AG09319 (cell line): ENCODE results near the gene GALR2.
"Not testable (repeated sequence)": the region's sequence is repeated elsewhere in the genome, so short reads cannot be mapped to it uniquely, and the experiment has no call there.

Experiments
- DNase-seq: peaks from one replicate; pipeline ENCODE4 v3.0.0-alpha.2; 2010; ENCODE audit warnings: low read depth; ENCODE audit errors: extremely low read depth
- CTCF ChIP-seq: IDR thresholded peaks from 2 replicates; pipeline ENCODE4 v1.5.1; 2011; ENCODE audit warnings: low read depth, mild to moderate bottlenecking, inconsistent platforms, low read length, moderate library complexity

The GALR2 gene

DNA sequence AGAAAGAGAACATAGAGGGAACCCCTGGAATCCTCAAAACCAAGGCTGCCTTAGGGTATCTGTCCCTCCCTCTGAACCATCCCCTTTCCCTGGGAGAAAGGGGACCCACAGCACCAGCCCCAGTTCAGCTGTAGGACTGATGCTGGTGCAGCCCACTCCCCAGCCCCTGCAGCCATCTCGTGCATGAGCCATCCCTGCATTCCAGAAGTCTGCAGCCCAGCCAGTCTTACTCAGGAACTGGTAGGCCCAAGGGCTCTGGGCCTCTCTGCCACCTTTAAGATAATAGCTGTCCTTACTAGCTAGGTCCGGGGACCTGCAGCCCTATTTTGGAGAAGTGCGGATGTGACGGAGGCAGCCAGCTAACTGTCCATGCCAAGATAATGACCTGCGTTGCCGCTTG lies 41.4 kb upstream of the GALR2 start:
- TF ChIP-seq CTCF: no peak
- no peak for DNase-seq

GRCh38 chr17:76034428-76035350 lies 39.9 kb upstream of the GALR2 start:
- no peak for TF ChIP-seq CTCF
- DNase-seq: no peak

DNA sequence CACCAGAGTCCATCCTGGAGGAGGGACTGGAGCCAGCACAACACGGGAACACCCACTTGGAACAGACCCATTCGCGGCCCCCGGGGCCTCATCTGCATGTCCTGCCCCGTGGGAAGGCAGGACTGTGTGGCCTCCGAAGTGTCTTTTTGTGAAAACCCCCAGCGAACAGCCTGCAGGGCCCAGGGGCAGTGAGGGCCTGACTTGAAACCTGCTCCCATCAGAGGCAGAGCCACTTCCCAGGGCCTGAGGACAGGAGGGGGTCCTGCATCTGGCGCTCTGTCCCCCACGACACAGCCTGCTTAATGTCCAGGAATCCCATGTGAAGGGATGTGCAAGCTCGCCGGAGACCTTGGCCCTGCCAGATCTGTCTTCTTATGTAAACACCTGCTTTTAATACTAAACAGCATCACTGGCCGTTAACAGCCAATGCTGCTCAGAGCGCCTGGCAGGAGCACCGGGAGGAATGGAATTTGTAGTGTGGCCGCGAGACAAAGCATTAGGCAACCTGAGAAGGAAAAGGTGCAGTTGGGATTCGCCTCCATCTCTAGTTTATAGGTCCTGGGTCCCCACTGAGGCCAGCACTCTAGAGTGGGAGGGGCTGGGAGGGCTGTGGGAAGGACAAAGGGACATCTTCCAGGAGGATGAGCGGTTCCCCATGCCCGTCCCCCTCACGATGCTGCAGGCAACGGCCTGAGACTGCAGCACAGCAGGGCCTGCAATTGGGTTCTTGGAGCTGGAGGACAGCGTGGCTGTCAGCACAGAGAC lies 37.9 kb upstream of the GALR2 start:
- no peak for DNase-seq
- no peak for TF ChIP-seq CTCF

GRCh38 chr17:76038050-76038449 lies 36.5 kb upstream of the GALR2 start:
- DNase-seq: no peak
- no peak for TF ChIP-seq CTCF

DNA sequence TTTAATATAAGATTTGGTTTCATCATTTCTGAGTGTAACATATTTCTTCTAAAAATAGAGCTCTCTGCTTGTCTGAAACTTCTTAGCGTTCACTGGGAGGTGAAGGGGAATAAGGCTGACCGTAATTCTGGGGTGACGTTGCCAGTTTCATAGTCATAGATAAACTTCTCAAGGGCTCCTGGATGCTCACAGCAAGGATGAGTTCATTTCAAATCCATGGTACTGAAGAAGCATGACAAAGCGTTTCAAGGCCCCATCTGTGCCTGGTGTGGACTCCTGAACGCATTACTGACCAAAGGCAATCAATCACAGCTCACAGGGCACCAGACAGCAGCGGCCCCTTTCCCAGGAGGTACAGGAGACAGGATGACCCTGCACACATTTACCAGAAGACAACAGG lies 35.5 kb upstream of the GALR2 start:
- TF ChIP-seq CTCF: no peak
- DNase-seq: no peak

DNA sequence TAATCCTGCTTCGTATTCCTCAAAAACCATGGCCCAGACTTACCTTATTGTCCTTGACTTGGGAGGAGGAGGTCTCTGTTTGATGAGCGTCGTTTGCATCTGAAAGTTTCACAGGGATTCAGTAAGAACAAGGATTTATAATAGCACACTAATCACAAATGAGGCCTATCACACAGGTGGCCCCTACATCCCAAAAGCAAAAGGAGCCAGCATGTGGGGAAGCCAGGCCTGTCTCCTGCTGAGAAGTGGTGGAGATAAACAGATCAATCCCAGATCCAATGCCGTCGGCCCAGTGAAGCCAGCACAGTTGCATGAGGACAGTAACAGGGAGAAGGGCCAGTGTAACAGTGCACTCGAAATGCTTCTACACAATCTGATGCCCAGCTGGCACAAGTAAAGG lies 34.2 kb upstream of the GALR2 start:
- DNase-seq: no peak

DNA sequence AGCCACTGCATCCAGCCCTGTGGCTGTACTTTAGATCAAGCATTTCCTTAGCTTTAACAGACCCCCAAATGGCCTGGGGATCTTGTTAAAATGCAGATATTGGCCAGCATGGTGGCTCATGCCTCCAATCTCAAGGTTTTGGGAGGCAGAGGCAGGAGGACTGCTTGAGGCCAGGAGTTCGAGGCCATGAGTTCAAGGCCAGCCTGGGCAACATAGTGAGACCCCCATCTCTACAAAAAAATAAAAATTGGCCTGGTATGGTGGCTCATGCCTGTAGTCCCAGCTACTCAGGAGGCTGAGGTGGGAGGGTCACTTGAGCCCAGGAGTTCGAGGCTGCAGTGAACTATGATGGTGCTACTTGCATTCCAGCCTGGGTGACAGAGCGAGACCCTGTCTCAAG lies 31.7 kb upstream of the GALR2 start:
- DNase-seq: not testable (repeated sequence)

More for the DNA sequence above, 34.2 kb upstream of the GALR2 start:
- TF ChIP-seq CTCF: no peak

DNA sequence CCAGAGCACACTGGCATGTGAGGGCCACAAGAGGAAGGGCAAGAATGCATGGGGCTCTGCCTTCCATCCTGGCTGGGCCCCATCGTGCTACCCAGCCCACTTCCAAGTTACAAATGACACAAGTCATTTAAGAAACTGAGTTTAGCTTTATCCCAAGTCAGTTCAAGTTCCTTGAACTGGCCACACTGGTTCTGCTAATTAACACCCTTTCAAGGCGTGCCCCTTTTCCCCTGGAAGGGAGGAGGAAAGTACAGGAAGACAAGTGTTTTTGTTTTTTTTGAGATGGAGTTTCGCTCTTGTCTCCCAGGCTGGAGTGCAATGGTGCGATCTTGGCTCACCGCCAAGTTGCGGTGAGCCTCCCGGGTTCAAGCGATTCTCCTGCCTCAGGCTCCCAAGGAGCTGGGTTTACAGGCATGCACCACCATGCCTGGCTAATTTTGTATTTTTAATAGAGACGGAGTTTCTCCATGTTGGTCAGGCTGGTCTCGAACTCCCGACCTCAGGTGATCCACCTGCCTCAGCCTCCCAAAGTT lies 30.0 kb upstream of the GALR2 start:
- not testable (repeated sequence) for DNase-seq
